NCI-H460 (cell line): ENCODE results near the gene GUK1. TPM values are rescaled to one million over a fixed set of nuclear protein-coding genes. Genes with fewer than 3 reads are reported as not detected.

Experiments
- DNase-seq: peaks from one replicate; pipeline ENCODE4 v3.0.0-alpha.2; 2016; ENCODE audit warnings: low read depth; ENCODE audit errors: extremely low read depth
- total RNA-seq: library from RNA; depleted of rRNA; stranded (reverse); fragments of >200 nt; shearing (Covaris generic); gene quantifications from 2 replicates; pipeline ENCODE4 v1.2.3, GENCODE V29; 2014

Gene GUK1
- total RNA-seq, 1 experiment from 2014 or later = 169 TPM

DNA sequence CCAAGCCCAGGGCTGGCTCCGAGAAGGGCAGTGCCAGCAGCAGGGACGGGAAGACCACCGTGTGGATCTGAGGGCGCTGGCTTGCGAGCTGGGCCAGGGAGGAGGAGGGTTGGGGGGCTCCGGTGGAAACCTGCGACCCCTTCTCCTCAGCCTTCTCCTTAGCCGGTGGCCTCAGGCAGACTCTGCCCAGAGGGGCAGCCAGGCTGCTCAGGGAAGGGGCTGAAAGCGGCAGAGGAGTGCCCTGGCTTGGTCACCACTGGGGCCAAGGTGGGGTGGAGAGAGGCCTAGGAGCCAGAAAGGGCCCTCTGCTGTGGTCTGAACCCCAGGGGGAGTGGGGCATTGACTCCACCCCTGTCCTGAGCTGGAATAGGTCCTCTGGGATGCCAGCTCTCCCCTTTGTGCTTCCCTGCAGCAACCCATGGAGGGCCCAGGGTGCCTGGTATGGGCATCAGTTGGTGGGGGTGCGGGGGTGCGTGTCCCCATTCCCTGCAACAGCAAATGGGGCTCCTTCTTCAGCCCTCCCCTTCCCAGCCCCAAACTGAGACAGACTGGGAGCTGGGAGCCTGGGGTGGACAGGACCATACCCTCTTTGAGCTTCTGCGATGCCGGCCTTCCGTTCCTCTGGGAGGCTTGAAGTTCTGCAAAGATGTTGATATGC is 19.1 kb downstream of the GUK1 start:
- no peak for DNase-seq

DNA sequence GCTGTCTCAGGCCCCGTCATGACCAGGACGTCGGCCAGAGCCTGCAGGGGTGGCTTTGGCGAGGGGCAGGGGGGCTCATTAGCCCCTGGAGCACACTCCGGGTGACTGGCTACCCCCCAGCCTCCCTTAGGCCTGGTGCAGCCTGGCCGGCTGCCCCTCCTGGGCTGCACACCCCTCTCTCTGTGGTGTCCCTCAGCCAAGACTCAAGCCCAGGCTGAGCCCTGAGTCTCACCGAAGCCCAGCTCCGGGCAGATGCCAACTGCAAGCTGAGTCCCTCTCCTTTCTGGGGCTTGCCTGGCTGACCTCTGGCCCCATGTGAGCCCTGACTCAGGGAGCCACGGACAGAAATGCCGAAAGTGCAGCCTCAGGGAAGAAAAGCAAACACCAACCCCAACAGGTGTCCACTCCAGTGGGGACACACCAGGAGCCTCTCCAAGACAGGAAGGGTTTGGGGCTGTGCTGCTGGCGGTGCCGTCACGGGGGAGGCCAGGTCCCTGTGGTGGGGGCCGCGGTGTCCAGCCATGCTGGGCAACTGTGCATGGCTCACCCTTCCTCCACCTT is 20.2 kb downstream of the GUK1 start:
- no peak for DNase-seq

DNA sequence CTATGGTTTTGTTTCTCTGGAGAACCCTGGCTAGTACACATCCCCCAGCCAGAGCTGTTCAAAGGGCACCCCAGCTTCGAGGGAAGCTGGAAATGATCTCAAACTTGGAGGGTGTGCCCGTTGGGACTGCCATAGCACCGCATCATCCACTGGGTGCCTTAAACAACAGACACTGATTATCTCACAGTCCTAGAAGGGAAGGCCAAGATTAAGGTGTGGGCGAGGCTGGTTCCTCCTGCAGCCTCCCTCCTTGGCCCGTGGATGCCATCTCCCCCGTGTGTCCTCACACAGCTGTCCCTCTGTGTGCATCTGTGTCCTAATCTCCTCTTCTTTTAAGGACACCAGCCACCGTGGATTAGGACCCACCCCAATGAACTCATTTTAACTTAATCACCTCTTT is 21.3 kb downstream of the GUK1 start:
- no peak for DNase-seq

DNA sequence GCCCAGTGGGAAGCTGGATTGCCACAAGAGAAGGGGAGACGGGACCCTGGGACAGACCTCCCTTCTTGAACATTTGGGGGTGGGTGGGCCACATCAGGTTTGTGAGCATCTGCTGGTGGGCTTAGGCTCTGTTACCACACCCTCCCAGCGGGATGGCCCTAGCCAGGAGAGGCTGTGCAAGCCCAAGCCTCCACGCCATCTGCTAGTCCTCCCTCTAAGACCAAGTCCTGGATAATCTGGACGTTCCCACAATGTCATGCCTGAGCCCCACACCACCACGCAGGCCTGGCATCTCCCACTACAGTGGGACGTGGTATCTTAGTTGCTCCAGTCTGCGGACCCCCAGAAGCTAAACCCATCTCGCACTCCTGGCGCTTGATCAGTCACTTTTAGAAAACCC is 21.8 kb downstream of the GUK1 start:
- no peak for DNase-seq

DNA sequence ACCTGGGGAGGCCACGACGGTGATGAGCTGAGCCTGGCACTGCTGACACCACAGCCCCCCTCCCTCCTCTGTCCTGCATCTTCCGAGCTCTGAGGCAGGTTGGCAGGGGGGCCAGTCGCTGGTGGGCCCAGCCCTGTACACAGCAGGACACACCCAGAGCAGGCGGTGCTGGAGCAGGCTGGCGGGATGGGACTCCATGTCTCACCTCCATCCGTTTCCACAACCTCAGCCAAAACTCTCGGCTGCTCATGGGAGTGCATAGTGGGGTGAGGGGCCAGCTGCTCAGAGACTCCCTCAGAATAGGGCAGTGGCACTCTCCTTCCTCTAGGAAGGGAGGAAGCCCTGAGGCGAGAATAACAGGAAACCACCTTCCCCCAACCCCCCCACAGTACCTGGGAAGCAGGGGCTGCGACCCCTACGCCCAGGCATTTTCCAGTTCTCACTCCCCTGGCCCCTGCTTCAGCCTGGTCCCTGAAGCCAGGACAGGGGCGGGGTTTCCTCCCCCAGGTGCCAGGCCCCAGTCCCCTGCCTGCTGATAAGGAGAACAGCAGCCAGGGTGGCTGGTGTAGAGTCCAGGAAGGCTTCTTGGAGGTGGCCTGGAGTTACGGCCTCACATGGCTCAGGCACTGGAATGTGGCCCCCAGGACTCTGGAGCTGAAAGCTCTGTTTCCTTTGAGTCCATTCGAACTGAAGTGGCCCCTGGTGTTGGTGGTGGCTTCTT is 22.4 kb downstream of the GUK1 start:
- no peak for DNase-seq

DNA sequence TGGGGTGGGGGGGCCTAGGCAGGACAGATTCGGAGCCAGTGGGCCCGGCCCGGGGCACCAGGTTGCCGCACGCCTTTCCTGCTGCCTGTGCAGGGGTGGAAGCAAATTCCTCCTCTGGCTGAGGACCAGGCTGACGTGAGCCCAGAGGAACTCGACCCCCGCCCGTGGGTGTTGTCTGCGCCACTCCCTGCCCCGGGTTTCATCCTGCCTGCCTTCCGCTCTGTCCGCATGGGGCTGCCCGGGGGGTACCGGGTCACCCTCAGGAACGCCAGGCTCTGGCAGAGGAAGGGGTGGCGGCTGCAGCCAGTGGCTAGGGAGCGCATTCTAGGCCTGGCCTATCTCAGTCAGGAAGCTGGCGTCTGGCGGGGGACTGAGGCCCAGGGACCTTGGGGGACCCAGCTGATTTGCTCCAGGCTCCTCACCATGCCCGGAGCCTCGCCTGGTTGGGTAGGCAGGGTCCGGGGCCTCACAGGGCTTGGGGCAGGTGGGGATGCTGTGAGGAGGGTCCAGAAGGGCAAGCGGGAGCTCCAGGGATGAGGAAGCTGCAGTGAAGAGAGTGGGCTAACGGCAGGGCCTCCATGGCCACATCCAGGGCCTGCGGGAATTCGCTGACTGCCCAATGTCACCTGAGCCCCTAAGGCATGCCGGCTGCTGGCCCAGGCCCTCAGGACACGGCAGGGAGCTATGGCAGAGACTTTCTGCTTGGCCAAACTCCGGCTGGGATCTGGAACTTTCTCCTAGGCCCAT is 23.1 kb downstream of the GUK1 start:
- DNase-seq = no peak

DNA sequence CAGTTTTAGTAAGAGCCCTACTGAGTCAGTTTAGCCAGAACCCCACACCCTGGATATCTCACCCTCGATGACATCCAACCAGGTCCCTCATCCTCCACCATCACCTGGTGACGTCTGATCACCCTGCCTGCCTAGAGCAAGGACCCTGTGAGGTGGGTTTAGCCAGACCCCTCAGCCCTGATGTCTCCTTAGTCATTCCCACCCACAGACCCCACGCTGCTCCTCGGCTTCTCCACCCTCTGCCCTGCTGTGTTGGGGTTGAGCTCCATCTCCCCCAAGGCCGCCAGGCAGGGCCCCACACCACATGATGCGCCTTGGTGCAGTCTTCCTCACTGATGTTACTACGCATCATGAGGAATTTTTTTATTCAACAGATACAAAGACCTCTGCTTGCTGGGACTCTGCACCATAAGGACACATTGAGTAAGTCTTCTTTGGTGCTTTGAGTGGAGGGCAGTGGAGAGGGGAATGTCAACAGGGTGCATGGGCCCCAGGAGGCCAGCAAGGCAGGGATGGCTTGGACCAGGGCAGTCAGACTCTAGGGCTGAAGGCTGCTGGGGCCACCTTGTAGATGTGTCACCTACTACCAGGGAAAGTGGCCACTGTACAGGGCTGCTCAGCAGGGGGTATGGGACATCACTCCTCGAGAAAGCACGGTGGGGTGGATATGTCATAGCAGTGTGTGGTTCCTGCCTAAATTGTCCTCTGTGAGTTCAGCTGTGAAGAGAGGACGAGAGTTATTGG is 23.9 kb downstream of the GUK1 start:
- no peak for DNase-seq

DNA sequence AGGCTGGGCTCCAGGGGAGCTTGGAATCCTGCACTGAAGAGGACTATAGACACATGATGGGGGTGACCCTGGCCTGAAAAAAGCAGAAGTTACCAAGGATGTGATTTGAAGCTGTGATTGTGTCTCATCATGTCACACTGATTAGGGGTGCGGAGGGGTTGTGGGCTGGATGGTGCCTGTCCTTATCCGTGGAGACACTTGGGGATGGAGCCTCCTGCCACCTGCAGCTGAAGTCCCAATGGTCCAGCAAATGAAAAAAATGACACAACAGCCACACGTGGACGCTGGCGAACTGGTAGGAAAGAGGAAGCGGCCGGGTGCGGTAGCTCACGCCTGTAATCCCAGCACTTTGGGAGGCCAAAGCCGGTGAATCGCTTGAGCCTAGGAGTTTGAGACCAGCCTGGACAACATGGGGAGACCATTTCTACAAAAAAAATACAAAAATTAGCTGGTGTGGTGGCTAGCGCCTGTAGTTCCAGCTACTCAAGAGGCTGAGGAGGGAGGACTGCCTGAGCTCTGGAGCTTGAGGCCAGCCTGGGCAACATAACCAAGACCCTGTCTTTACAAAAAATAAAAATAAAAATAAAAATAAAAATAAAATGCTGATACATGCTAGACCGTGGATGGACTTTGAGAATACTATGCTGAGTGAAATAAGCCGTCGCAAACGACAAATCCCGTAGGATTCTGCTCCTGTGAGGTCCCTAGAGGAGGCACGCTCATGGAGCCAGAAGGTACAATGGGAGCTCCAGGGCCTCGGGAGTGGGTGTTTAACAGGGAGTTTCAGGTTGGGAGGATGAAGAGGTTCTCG is 24.7 kb downstream of the GUK1 start:
- DNase-seq = no peak

DNA sequence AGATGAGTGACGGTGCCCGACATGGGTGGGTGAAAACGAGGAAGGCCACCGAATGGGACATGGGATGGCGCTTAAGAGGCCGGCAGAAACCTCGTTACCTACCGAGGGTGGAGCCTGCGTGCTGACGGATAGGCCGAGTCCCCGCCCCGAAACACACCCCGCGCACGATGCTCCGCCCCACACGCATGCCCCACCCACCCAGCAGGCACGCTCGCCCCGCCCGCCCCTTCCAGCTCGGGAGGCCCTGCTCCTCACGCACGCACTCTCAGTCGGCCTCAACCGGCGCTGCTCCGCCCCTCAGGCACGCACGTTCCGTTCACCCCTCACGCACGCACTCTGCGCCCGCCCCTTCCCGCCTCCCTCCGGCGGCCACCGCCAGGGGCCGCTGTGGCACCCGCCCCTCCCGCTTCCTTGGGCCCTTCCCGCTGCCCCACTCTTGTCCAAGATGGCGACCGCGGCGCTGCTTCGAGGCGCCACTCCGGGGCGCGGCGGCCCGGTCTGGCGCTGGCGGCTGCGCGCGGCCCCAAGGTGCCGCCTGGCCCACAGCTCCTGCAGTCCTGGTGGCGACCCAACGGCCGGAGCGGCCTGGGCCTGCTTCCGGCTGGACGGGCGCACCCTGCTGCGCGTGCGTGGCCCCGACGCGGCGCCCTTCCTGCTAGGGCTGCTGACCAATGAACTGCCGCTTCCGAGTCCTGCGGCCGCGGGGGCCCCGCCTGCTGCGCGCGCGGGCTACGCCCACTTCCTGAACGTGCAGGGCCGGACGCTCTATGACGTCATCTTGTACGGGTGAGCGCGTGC is 25.5 kb downstream of the GUK1 start, which contains the start of gene IBA57:
IBA57 (plus strand) TSS at position 433 of the 798 bp plus-strand sequence; CDS start at position 446, 13 bp downstream.
- DNase-seq = peak; percentile 100

DNA sequence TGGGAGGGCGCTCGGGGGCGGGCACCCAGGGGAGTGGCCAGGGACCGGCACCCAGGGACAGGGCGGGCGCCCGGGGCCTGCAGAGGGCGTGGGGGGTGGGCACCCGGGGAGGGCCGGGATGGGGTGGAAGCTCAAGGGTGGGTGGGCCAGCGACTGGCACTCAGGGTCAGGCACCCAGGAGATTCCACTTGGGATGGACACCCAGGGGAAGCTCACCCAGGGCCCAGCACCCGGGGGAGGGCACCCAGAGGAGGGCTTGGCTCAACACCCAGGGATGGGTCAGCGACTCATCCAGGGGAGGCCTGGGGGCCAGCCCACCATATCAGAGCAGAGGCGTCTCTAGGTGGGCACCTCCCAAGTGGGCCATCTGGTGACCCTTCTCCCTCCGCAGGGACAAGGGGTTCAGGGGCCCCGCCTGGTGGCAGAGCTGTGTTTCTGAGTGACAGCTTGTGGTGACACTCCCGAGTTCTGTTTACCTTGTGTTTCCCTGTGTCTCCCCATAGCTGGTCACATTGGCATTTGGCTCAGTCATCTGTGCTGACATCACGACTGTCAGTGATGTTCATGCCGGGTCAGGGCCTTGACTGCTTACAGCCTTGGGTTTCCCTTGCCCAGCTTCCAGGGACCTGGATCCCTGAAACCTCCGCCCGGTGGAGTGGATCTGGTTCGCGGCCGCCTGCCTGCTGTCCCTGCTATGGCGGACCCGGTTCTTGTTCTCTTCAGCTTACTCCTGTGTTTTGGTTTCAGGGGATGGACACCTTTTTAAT is 26.3 kb downstream of the GUK1 start:
- DNase-seq = peak; percentile 69

DNA sequence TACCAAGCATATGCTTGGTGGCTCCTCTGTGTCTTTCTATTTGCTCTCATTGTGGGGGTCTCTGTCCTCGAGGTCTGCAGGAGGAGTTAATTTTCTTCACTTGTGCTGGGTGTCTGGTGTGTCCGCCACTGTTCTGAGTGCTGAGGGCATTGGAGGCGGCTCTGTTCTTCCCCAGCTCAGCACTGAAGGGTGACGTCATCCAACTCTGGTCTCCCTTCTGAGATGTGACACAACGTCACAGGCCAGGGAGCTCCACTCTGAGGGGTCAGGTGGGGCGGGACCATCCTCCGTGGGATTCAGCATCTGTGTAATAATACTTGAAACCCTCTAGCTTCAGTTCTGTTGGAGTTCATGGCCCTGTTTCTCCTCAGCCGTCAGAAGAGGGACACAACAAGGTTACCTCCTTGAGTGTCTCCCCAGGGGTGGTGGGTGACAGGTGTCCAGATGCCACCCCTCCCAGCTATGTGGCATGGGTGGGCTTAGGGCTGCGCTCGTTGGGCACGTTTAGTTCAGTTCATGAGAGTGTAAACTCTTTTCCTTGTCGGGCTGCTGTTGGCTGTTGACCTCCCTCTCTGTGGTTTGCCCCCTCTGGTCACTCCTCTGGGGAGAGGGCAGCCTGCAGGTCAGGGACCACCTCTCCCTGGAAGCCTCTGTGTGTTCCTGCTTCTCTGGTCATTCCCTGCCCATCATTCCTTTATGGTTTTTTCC is 28.6 kb downstream of the GUK1 start:
- no peak for DNase-seq

DNA sequence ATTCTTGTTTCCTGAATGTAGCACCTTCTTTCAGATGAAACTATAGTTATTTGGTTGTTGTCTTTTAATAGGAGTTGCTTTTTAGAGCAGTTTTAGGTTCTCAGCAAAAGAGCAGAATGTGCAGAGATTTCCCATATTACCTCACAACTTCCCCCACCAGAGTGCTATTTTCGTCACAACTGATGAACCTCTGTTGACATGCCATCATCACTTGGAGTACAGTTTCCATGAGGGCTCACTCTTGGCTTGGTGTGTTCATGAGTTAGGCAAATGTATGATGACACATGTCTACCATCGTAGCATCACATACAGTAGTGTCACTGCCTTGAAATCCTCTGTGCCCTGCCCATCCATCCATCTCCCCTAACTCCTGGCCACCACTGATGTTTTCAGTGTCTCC is 29.3 kb downstream of the GUK1 start:
- no peak for DNase-seq

DNA sequence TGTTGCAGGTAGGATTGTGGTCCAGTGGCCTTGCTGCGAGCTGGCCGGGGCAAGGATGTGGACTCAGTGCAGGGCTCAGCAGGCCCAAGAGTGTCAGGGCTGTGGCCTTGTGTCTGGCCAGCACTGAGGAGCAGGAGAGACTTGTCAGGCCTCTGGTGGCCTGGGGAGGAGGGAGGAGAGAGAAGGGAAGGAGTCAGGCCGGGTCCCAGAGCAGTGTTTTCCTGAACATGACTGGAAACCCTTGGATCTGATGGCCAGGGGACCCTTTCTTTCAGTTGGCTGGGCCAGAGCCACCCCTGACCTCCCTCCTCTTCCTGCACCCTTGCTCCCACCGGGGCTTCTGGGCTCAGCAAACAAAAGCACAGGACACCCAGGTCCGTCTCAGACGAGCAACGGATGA is 30.6 kb downstream of the GUK1 start:
- no peak for DNase-seq

DNA sequence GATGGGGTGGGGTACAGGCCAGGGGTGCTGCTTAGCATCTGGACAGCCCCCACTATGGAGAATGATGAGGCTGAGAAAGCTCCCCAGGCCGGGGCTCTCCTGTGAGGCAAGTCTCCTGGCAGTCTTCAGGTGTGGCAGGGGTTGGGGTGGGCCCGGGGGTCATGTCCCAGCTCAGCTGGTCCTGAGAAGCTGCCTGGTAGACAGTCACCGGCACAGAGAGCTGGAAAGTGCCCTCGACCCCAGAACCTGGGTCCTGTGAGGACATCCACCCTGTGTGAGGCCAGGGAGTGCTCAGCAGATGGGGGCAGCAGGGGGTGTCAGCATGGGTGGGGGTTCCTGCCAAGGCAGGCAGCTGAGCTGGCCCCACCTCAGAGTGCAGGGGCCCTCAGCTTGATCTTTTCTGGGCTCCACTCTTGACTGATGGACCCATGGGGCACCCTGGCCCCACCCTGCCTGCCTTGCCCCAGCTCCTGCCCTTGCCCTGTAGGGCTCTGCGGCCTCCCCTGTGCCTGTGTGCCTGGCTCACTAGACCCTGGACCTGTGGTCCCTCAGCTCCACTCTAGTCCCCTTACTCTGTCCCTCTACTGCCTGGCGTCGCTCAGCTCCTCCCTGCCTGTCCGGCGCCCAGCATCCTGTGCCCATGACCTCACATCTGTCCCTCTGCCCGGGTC is 31.3 kb downstream of the GUK1 start:
- no peak for DNase-seq

DNA sequence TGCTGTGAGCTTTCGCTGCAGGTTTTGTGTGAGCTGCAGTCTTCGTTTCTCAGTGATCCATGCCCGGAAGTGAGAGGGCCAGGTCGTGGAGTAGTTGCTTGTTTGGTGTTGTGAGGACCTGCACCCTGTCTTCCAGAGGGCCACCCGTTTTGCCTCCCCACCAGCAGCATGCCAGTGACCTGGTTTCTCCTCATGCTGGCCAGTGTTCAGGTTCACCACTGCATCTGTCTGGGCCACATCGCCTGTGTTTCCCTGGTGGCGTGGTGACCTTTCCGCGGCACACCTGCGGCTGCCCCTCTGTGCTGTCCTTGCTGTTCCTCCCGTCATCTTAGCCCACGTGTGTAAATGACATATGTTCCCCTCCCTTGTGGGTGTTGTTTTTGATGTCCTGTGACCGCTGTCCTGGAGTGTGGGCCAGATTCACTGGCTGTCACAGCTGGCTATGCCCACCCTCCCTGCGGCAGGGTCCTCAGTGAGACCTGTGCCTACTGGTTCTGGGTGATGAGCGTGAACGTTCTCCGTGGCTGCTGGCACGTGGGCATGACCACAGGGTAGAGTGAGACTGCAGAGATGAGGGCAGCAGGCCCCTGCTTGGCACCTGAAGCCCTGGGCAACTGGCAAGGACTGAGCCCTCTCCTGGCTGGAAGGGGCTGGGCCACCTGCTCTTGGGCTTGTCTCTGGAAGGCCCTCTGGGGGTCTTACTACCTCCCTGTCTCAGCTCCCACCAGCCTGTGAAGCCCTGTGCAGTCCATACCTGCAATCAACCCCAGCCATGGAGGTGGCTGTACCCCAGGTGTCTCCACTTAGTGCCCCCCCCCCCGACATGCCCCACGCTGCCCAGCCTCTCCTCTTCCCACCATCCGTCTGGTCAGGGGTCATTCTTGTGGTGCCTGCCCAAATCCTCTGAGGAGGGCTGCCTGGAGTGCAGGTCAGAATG is 32.8 kb downstream of the GUK1 start:
- no peak for DNase-seq
